ENCODE results near the gene PCCA.
"Not testable (repeated sequence)": the region's sequence is repeated elsewhere in the genome, so short reads cannot be mapped to it uniquely, and the experiment has no call there.

The PCCA gene

GRCh38 chr13:100141461-100141961 is 52.6 kb downstream of the PCCA start:
- DNase-seq (ENCODE audit: low spot score): not testable (repeated sequence)

- DNase-seq (ENCODE audit: low spot score): no peak
Measured at GRCh38 chr13:100146534-100146933, 57.6 kb downstream of the PCCA start.

GRCh38 chr13:100147825-100148224 is 58.9 kb downstream of the PCCA start:
- no peak for DNase-seq (ENCODE audit: low spot score)

GRCh38 chr13:100148422-100148821 is 59.5 kb downstream of the PCCA start:
- no peak for DNase-seq (ENCODE audit: low spot score)

GRCh38 chr13:100149389-100149788 is 60.5 kb downstream of the PCCA start:
- DNase-seq (ENCODE audit: low spot score): no peak

GRCh38 chr13:100150711-100151110 is 61.8 kb downstream of the PCCA start:
- not testable (repeated sequence) for DNase-seq (ENCODE audit: low spot score)

GRCh38 chr13:100154842-100155416 is 66.0 kb downstream of the PCCA start:
- DNase-seq (ENCODE audit: low spot score): no peak

- no peak for DNase-seq (ENCODE audit: low spot score)
Measured at GRCh38 chr13:100156788-100157187, 67.9 kb downstream of the PCCA start.

- no peak for DNase-seq (ENCODE audit: low spot score)
Measured at GRCh38 chr13:100158569-100158968, 69.7 kb downstream of the PCCA start.

- no peak for DNase-seq (ENCODE audit: low spot score)
Measured at GRCh38 chr13:100159584-100159983, 70.7 kb downstream of the PCCA start.

- no peak for DNase-seq (ENCODE audit: low spot score)
Measured at GRCh38 chr13:100160450-100160849, 71.6 kb downstream of the PCCA start.

GRCh38 chr13:100163375-100163774 is 74.5 kb downstream of the PCCA start:
- no peak for DNase-seq (ENCODE audit: low spot score)

GRCh38 chr13:100173203-100173602 is 84.3 kb downstream of the PCCA start:
- no peak for DNase-seq (ENCODE audit: low spot score)

GRCh38 chr13:100174455-100174854 is 85.6 kb downstream of the PCCA start:
- not testable (repeated sequence) for DNase-seq (ENCODE audit: low spot score)

GRCh38 chr13:100175078-100175802 is 86.3 kb downstream of the PCCA start:
- no peak for DNase-seq (ENCODE audit: low spot score)

- no peak for DNase-seq (ENCODE audit: low spot score)
Measured at GRCh38 chr13:100175803-100176182, 86.9 kb downstream of the PCCA start.

GRCh38 chr13:100176801-100177400 is 88.0 kb downstream of the PCCA start:
- DNase-seq (ENCODE audit: low spot score): no peak

GRCh38 chr13:100178309-100178708 is 89.4 kb downstream of the PCCA start:
- no peak for DNase-seq (ENCODE audit: low spot score)

- DNase-seq (ENCODE audit: low spot score): no peak
Measured at GRCh38 chr13:100179276-100179675, 90.4 kb downstream of the PCCA start.

- DNase-seq (ENCODE audit: low spot score): no peak
Measured at GRCh38 chr13:100182900-100183490, 94.1 kb downstream of the PCCA start.

- DNase-seq (ENCODE audit: low spot score): no peak
Measured at GRCh38 chr13:100184095-100184494, 95.2 kb downstream of the PCCA start.

- no peak for DNase-seq (ENCODE audit: low spot score)
Measured at GRCh38 chr13:100195568-100195967, 106.7 kb downstream of the PCCA start.

- no peak for DNase-seq (ENCODE audit: low spot score)
Measured at GRCh38 chr13:100196375-100196774, 107.5 kb downstream of the PCCA start.

All from AG08395 (cell line).